GM03348 (cell line): Measurements from ENCODE around the gene MYO3B.

ENCODE experiments used
- DNase-seq: peaks from one replicate; pipeline ENCODE4 v3.0.0; 2012; ENCODE audit warnings: low spot score

The MYO3B gene

GRCh38 chr2:170161516-170162270 is 16.3 kb upstream of the MYO3B start:
- no peak for DNase-seq

- no peak for DNase-seq
These were observed 15.7 kb upstream of the MYO3B start for GRCh38 chr2:170162271-170162632.

GRCh38 chr2:170163411-170164065 is 14.4 kb upstream of the MYO3B start:
- DNase-seq: no peak

GRCh38 chr2:170165129-170165528 is 12.8 kb upstream of the MYO3B start:
- no peak for DNase-seq

- no peak for DNase-seq
These were observed 11.2 kb upstream of the MYO3B start for GRCh38 chr2:170166735-170167134.

- no peak for DNase-seq
These were observed 7.5 kb upstream of the MYO3B start for GRCh38 chr2:170170281-170171040.

- DNase-seq: no peak
These were observed 1.7 kb upstream of the MYO3B start for GRCh38 chr2:170176212-170176611.

GRCh38 chr2:170180031-170180566 is 2.2 kb downstream of the MYO3B start:
- no peak for DNase-seq

GRCh38 chr2:170181602-170182001 is 3.7 kb downstream of the MYO3B start:
- DNase-seq: no peak

GRCh38 chr2:170185319-170185718 is 7.4 kb downstream of the MYO3B start:
- DNase-seq: no peak

GRCh38 chr2:170189757-170190156 is 11.8 kb downstream of the MYO3B start:
- DNase-seq: no peak

- DNase-seq: no peak
These were observed 12.2 kb downstream of the MYO3B start for GRCh38 chr2:170190172-170190571.

- DNase-seq: no peak
These were observed 13.4 kb downstream of the MYO3B start for GRCh38 chr2:170191166-170191866.

GRCh38 chr2:170196963-170197362 is 19.0 kb downstream of the MYO3B start:
- no peak for DNase-seq

- DNase-seq: no peak
These were observed 23.3 kb downstream of the MYO3B start for GRCh38 chr2:170201275-170201674.

- DNase-seq: no peak
These were observed 23.9 kb downstream of the MYO3B start for GRCh38 chr2:170201734-170202393.

- DNase-seq: no peak
These were observed 24.5 kb downstream of the MYO3B start for GRCh38 chr2:170202437-170202836.

- DNase-seq: no peak
These were observed 26.5 kb downstream of the MYO3B start for GRCh38 chr2:170204298-170204951.

GRCh38 chr2:170206246-170206645 is 28.3 kb downstream of the MYO3B start:
- no peak for DNase-seq

GRCh38 chr2:170206805-170207407 is 29.0 kb downstream of the MYO3B start:
- DNase-seq: no peak

- DNase-seq: no peak
These were observed 30.0 kb downstream of the MYO3B start for GRCh38 chr2:170207901-170208300.
